Astrocyte (in vitro differentiated cells and primary cell): ENCODE data around the gene HAUS8. TPM values are rescaled to one million over a fixed set of nuclear protein-coding genes. Genes with fewer than 3 reads are reported as not detected.

Experiments used
- DNase-seq: peaks from one replicate; pipeline ENCODE4 v3.0.0-alpha.2; 2010; ENCODE audit warnings: low read depth
- FAIRE-seq: peaks from 2 replicates; lab custom pipeline; 2011; peaks lifted over from hg19 to GRCh38; lab: Jason Lieb, UNC
- H2AFZ ChIP-seq: 2 replicates; pipeline ENCODE4 v1.6.0; 2012; ENCODE audit warnings: low read depth, low read length, inconsistent platforms
- H3K27ac ChIP-seq: 2 replicates; pipeline ENCODE4 v1.5.1; 2011; ENCODE audit warnings: low read depth, low read length, inconsistent platforms
- H3K27me3 ChIP-seq: 2 replicates; pipeline ENCODE4 v1.6.0; 2011; ENCODE audit warnings: low read length, inconsistent platforms; ENCODE audit not compliant: insufficient read depth
- H3K36me3 ChIP-seq: 2 replicates; pipeline ENCODE4 v1.5.1; 2011; ENCODE audit warnings: low read length, inconsistent platforms; ENCODE audit not compliant: insufficient read depth
- H3K4me1 ChIP-seq: 2 replicates; pipeline ENCODE4 v1.5.1; 2011; ENCODE audit warnings: low read length, inconsistent platforms; ENCODE audit not compliant: insufficient read depth
- H3K4me2 ChIP-seq: 2 replicates; pipeline ENCODE4 v1.6.0; 2012; ENCODE audit warnings: low read length, inconsistent platforms
- H3K4me3 ChIP-seq: 2 replicates; pipeline ENCODE4 v1.5.1; 2011; ENCODE audit warnings: low read depth, mild to moderate bottlenecking, low read length, inconsistent platforms; ENCODE audit not compliant: insufficient read depth
- H3K79me2 ChIP-seq: 2 replicates; pipeline ENCODE4 v1.6.0; 2012; ENCODE audit warnings: mild to moderate bottlenecking, low read length, inconsistent platforms; ENCODE audit not compliant: insufficient read depth
- H3K9ac ChIP-seq: 2 replicates; pipeline ENCODE4 v1.6.0; 2012; ENCODE audit warnings: mild to moderate bottlenecking, low read length, inconsistent platforms
- H3K9me3 ChIP-seq: 2 replicates; pipeline ENCODE4 v1.5.1; 2012; ENCODE audit warnings: low read depth, mild to moderate bottlenecking, low read length, inconsistent platforms; ENCODE audit not compliant: insufficient read depth
- H4K20me1 ChIP-seq: 2 replicates; pipeline ENCODE4 v1.6.0; 2012; ENCODE audit warnings: low read length, inconsistent platforms; ENCODE audit not compliant: insufficient read depth
- H3K27ac Mint-ChIP-seq: one replicate; pipeline ENCODE4 v1.8.0; 2021; ENCODE audit warnings: mild to moderate bottlenecking, mixed read lengths; ENCODE audit not compliant: unreplicated experiment
- H3K27me3 Mint-ChIP-seq: one replicate; pipeline ENCODE4 v1.8.0; 2021; ENCODE audit warnings: low read depth, mixed read lengths; ENCODE audit not compliant: unreplicated experiment
- H3K36me3 Mint-ChIP-seq: one replicate; pipeline ENCODE4 v1.8.0; 2021; ENCODE audit warnings: low read depth, mixed read lengths; ENCODE audit not compliant: unreplicated experiment
- H3K4me1 Mint-ChIP-seq: one replicate; pipeline ENCODE4 v1.8.0; 2021; ENCODE audit warnings: low read depth, mixed read lengths; ENCODE audit not compliant: unreplicated experiment
- H3K4me3 Mint-ChIP-seq: one replicate; pipeline ENCODE4 v1.8.0; 2021; ENCODE audit warnings: mild to moderate bottlenecking, moderate library complexity, mixed read lengths; ENCODE audit not compliant: unreplicated experiment
- H3K9me3 Mint-ChIP-seq: one replicate; pipeline ENCODE4 v1.8.0; 2021; ENCODE audit warnings: mild to moderate bottlenecking, mixed read lengths; ENCODE audit not compliant: unreplicated experiment
- CTCF ChIP-seq: IDR thresholded peaks from 2 replicates; pipeline ENCODE4 v1.5.1; 2011; ENCODE audit warnings: low read depth, mild to moderate bottlenecking, inconsistent platforms, low read length, moderate library complexity; ENCODE audit not compliant: insufficient read depth
- EZH2 ChIP-seq: IDR thresholded peaks from 2 replicates; pipeline ENCODE4 v1.6.1; 2012; ENCODE audit warnings: mild to moderate bottlenecking, low read length, inconsistent platforms; ENCODE audit not compliant: insufficient read depth
- total RNA-seq: library from RNA; stranded (reverse); gene quantifications from 2 replicates; pipeline ENCODE4 v1.2.1, GENCODE V29; 2021

The HAUS8 gene
- total RNA-seq, 1 donor from 2014 or later, result 5.6 TPM

GRCh38 chr19:17004386-17004785 is 70.9 kb downstream of the HAUS8 start:
- no peak overlapping the region for H3K4me2 ChIP-seq
- no peak for FAIRE-seq
- peaks cover 24% of the 10 kb centered on the region for H3K27me3 Mint-ChIP-seq

GRCh38 chr19:17002455-17002854 is 72.8 kb downstream of the HAUS8 start:
- Mint-ChIP-seq H3K4me1 (no peaks in the 10 kb centered on the region), H3K27me3 (peaks cover 21% of the 10 kb centered on the region), H3K27ac (no peak overlapping the region), H3K36me3 (peaks cover 3% of the 10 kb centered on the region), H3K9me3 (peaks cover 13% of the 10 kb centered on the region), H3K4me3 (no peak overlapping the region)
- DNase-seq (no peak), FAIRE-seq (no peak)
- H4K20me1 ChIP-seq, result no peaks in the 10 kb centered on the region
- no peak overlapping the region for H2AFZ ChIP-seq
- no peak overlapping the region for H3K9ac ChIP-seq
- no peaks in the 10 kb centered on the region for H3K4me1 ChIP-seq
- no peaks in the 10 kb centered on the region for H3K79me2 ChIP-seq
- no peak overlapping the region for H3K4me3 ChIP-seq
- no peak overlapping the region for H3K27ac ChIP-seq
- H3K9me3 ChIP-seq, result peaks cover 3% of the 10 kb centered on the region
- no peak overlapping the region for H3K4me2 ChIP-seq
- H3K27me3 ChIP-seq, result no peaks in the 10 kb centered on the region
- no peak for TF ChIP-seq EZH2
- no peak for TF ChIP-seq CTCF
- H3K36me3 ChIP-seq, result no peaks in the 10 kb centered on the region

More at GRCh38 chr19:17004386-17004785, 70.9 kb downstream of the HAUS8 start:
- H3K4me1 ChIP-seq, result no peaks in the 10 kb centered on the region
- no peaks in the 10 kb centered on the region for H3K9me3 ChIP-seq
- H3K36me3 ChIP-seq, result no peaks in the 10 kb centered on the region
- H3K27ac ChIP-seq, result no peak overlapping the region
- TF ChIP-seq CTCF (no peak), EZH2 (no peak)
- no peak overlapping the region for H2AFZ ChIP-seq
- no peak for DNase-seq
- H3K4me3 ChIP-seq, result no peak overlapping the region
- H3K36me3 Mint-ChIP-seq, result no peaks in the 10 kb centered on the region
- no peak overlapping the region for H3K9ac ChIP-seq
- no peaks in the 10 kb centered on the region for H3K27me3 ChIP-seq
- no peak overlapping the region for H3K4me3 Mint-ChIP-seq
- H4K20me1 ChIP-seq, result no peaks in the 10 kb centered on the region
- H3K27ac Mint-ChIP-seq, result no peak overlapping the region
- peaks cover 3% of the 10 kb centered on the region for H3K9me3 Mint-ChIP-seq
- no peaks in the 10 kb centered on the region for H3K79me2 ChIP-seq
- no peaks in the 10 kb centered on the region for H3K4me1 Mint-ChIP-seq

GRCh38 chr19:17001603-17002183 is 73.6 kb downstream of the HAUS8 start:
- Mint-ChIP-seq H3K36me3 (peaks cover 3% of the 10 kb centered on the region), H3K4me3 (no peak overlapping the region), H3K27ac (no peak overlapping the region), H3K9me3 (peaks cover 15% of the 10 kb centered on the region), H3K4me1 (no peaks in the 10 kb centered on the region), H3K27me3 (peaks cover 19% of the 10 kb centered on the region)
- Histone ChIP-seq H3K4me1 (no peaks in the 10 kb centered on the region), H3K9ac (no peak overlapping the region), H3K27me3 (no peaks in the 10 kb centered on the region), H3K4me3 (no peak overlapping the region), H3K36me3 (no peaks in the 10 kb centered on the region), H3K9me3 (peaks cover 3% of the 10 kb centered on the region), H3K4me2 (no peak overlapping the region), H2AFZ (no peak overlapping the region), H3K27ac (no peak overlapping the region), H3K79me2 (no peaks in the 10 kb centered on the region), H4K20me1 (no peaks in the 10 kb centered on the region)
- FAIRE-seq (no peak), DNase-seq (no peak)
- no peak for TF ChIP-seq EZH2
- no peak for TF ChIP-seq CTCF
